ENCODE measurements around the gene SIRPB2.

The SIRPB2 gene

GRCh38 chr20:1527923-1528322 is 36.7 kb upstream of the SIRPB2 start:
- Histone ChIP-seq H3K9ac (ENCODE audit: low read length) (no peak overlapping the region), H3K79me2 (ENCODE audit: insufficient read depth, low read length) (no peaks in the 10 kb centered on the region), H3K9me3 (ENCODE audit: insufficient read depth, low read length) (no peaks in the 10 kb centered on the region), H2AFZ (ENCODE audit: low read depth, low read length, severe bottlenecking) (no peak overlapping the region), H3K9me2 (replicated peaks; ENCODE audit: insufficient read depth, low read length) (no peaks in the 10 kb centered on the region), H3K4me2 (ENCODE audit: low read depth, low read length, poor library complexity, severe bottlenecking) (no peak overlapping the region), H3K27me3 (ENCODE audit: low read length) (no peaks in the 10 kb centered on the region), H3K36me3 (ENCODE audit: low read length) (no peaks in the 10 kb centered on the region), H3F3A (ENCODE audit: insufficient read depth) (no peaks in the 10 kb centered on the region), H3K27ac (ENCODE audit: low read depth, low read length) (no peak overlapping the region), H4K20me1 (ENCODE audit: low read depth, low read length) (no peaks in the 10 kb centered on the region), H3K4me3 (ENCODE audit: insufficient read depth, low read length, poor library complexity, severe bottlenecking) (no peak overlapping the region)
- no peak for TF ChIP-seq EZH2phosphoT487 (conservative IDR thresholded peaks at IDR 0.05; ENCODE audit: low read length)
- TF ChIP-seq CTCF (IDR thresholded peaks at IDR 0.05; ENCODE audit: insufficient read depth, low read length, poor library complexity, severe bottlenecking) = no peak

- Histone ChIP-seq H2AFZ (ENCODE audit: low read depth, low read length, severe bottlenecking) (no peak overlapping the region), H3K9ac (ENCODE audit: low read length) (no peak overlapping the region), H3K4me2 (ENCODE audit: low read depth, low read length, poor library complexity, severe bottlenecking) (no peak overlapping the region), H3K27ac (ENCODE audit: low read depth, low read length) (no peak overlapping the region), H3K79me2 (ENCODE audit: insufficient read depth, low read length) (no peaks in the 10 kb centered on the region), H3K36me3 (ENCODE audit: low read length) (no peaks in the 10 kb centered on the region), H3K4me3 (ENCODE audit: insufficient read depth, low read length, poor library complexity, severe bottlenecking) (no peak overlapping the region), H3K9me3 (ENCODE audit: insufficient read depth, low read length) (no peaks in the 10 kb centered on the region), H3F3A (ENCODE audit: insufficient read depth) (no peaks in the 10 kb centered on the region), H3K9me2 (replicated peaks; ENCODE audit: insufficient read depth, low read length) (no peaks in the 10 kb centered on the region), H3K27me3 (ENCODE audit: low read length) (no peaks in the 10 kb centered on the region), H4K20me1 (ENCODE audit: low read depth, low read length) (no peaks in the 10 kb centered on the region)
- TF ChIP-seq CTCF (IDR thresholded peaks at IDR 0.05; ENCODE audit: insufficient read depth, low read length, poor library complexity, severe bottlenecking) = no peak
- TF ChIP-seq EZH2phosphoT487 (conservative IDR thresholded peaks at IDR 0.05; ENCODE audit: low read length) = no peak
Observed at GRCh38 chr20:1526896-1527295, 35.7 kb upstream of the SIRPB2 start.

GRCh38 chr20:1526310-1526709 is 35.1 kb upstream of the SIRPB2 start:
- no peak for TF ChIP-seq EZH2phosphoT487 (conservative IDR thresholded peaks at IDR 0.05; ENCODE audit: low read length)
- TF ChIP-seq CTCF (IDR thresholded peaks at IDR 0.05; ENCODE audit: insufficient read depth, low read length, poor library complexity, severe bottlenecking) = no peak
- Histone ChIP-seq H4K20me1 (ENCODE audit: low read depth, low read length) (no peaks in the 10 kb centered on the region), H3K9ac (ENCODE audit: low read length) (no peak overlapping the region), H3K79me2 (ENCODE audit: insufficient read depth, low read length) (no peaks in the 10 kb centered on the region), H3K4me2 (ENCODE audit: low read depth, low read length, poor library complexity, severe bottlenecking) (no peak overlapping the region), H3K27me3 (ENCODE audit: low read length) (no peaks in the 10 kb centered on the region), H2AFZ (ENCODE audit: low read depth, low read length, severe bottlenecking) (no peak overlapping the region), H3K36me3 (ENCODE audit: low read length) (no peaks in the 10 kb centered on the region), H3K9me2 (replicated peaks; ENCODE audit: insufficient read depth, low read length) (no peaks in the 10 kb centered on the region), H3K27ac (ENCODE audit: low read depth, low read length) (no peak overlapping the region), H3K4me3 (ENCODE audit: insufficient read depth, low read length, poor library complexity, severe bottlenecking) (no peak overlapping the region), H3F3A (ENCODE audit: insufficient read depth) (no peaks in the 10 kb centered on the region), H3K9me3 (ENCODE audit: insufficient read depth, low read length) (no peaks in the 10 kb centered on the region)
